ENCODE measurements around the gene CBFB.

- TF ChIP-seq POLR2A (IDR thresholded peaks at IDR 0.05) (no peak), CTCF (IDR thresholded peaks at IDR 0.05) (no peak)
Observed at GRCh38 chr16:67148221-67148620, 119.3 kb downstream of the CBFB start.

Data from right lobe of liver (tissue), 4 donors.